Activated CD8-positive, alpha-beta memory T cell treated with anti-CD3 and anti-CD28 coated beads for 36 hours (primary cell): ENCODE measurements around the gene KHDC4. TPM values are rescaled to one million over a fixed set of nuclear protein-coding genes. Genes with fewer than 3 reads are reported as not detected.

Experiments used
- CTCF ChIA-PET: fragments of 350-600 bp; sonication (Branson Sonifier 250); formaldehyde crosslinking; loops from one replicate; lab custom pipeline; 2021; ENCODE audit warnings: antibody characterized with exemption; lab: Charles Lee
- POLR2A ChIA-PET: fragments of 350-600 bp; sonication (Branson Sonifier 250); formaldehyde crosslinking; loops from one replicate; lab custom pipeline; 2021; ENCODE audit warnings: antibody characterized with exemption; lab: Charles Lee
- total RNA-seq, 2 experiments: library from RNA; stranded (reverse); gene quantifications; one replicate each; pipeline ENCODE4 v1.2.3, GENCODE V29; 2021

The KHDC4 gene
- total RNA-seq, 2 experiments from 2014 or later, result 66.4 to 67.2 TPM

DNA sequence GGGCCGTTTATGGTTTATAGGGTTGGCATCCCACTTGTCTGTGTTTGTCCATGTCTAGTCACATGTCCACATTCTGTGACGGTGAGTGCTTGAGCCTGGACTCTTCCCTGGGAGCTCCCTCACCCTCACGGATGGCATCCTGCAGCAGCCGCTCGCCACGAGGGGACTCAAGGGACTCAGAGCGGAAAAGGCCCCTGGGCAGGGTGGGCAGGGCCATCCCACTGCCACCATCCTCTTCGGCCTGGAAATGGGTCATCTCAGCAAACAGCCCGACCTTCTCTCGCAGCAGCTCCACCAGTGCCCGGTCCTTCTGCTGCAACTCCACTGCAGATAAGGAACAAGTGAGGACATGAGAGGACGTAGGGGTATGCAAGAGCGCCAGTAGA, 18.3 kb upstream of the KHDC4 start:
- ChIA-PET CTCF (interaction anchor here (1.5 to 2.6 kb wide), 2 partner anchors 14 to 25 kb away, joined by 3 to 11 read pairs; partner anchors contain the start of gene ARHGEF2), POLR2A (no interaction called here)

GRCh38 chr1:155951753-155952504, 17.7 kb upstream of the KHDC4 start:
- POLR2A ChIA-PET, result no interaction called here
- CTCF ChIA-PET, result interaction anchor here (1.2 to 2.6 kb wide), 2 partner anchors 14 to 38 kb away, joined by 4 to 11 read pairs; no protein-coding TSS in a partner anchor

DNA sequence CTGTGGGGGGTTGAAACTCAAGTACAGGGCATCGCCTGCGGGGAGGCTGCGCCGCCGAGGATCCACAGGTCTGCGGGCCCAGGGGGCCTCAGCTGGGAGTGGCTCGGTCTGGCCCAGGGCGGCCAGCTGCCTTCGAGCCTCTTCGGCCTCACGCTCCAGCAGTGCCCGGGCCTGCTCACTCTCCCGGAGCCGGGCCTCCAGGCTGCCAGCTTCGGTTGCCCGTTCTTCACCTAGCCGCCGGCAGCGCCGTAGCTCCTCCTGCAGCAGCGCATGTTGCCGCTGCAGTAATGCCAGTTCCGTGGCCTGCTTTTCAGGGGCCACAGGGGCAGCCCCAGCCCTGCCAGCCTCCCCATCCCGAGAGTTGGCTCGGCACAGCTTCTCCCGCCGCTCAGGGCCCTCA, 16.6 kb upstream of the KHDC4 start:
- ChIA-PET CTCF (interaction anchor here (1.2 to 2.6 kb wide), 2 partner anchors 12 to 39 kb away, joined by 4 to 11 read pairs; no protein-coding TSS in a partner anchor), POLR2A (no interaction called here)

DNA sequence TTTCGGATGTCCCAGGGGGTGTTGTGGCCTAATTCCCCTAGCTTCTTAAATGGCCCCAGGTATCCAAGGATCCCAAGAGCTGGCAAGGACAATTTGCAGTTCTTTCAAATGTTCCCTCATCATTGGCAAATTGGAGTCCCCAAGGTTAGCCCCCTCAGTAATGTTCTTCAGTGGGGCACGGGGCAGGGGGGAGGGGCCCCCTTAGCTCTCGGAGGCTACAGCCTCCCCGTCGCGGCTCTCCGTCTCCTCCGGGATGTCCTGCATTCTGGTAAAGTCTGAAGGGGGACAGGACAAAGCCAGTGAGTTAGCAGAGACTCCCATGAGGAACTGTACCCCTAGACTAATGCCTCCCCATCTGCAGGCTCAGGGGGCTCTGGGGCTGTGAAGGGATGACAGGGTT, 13.5 kb upstream of the KHDC4 start:
- ChIA-PET CTCF (interaction anchor here (0.9 kb wide), 1 partner anchor 10 kb away, joined by 4 read pairs; no protein-coding TSS in a partner anchor), POLR2A (interaction anchor here (0.8 kb wide), 1 partner anchor 31 kb away, joined by 3 read pairs; no protein-coding TSS in a partner anchor)

GRCh38 chr1:155947292-155947691, 13.1 kb upstream of the KHDC4 start:
- CTCF ChIA-PET, result no interaction called here
- POLR2A ChIA-PET, result no interaction called here

GRCh38 chr1:155946633-155947219, 12.5 kb upstream of the KHDC4 start:
- ChIA-PET CTCF (interaction anchor here (1.0 to 2.2 kb wide), 3 partner anchors 9 to 106 kb away, joined by 4 to 12 read pairs (median 5); partner anchors contain the start of gene KHDC4), POLR2A (interaction anchor here (1.2 to 2.7 kb wide), 3 partner anchors 12 to 30 kb away, joined by 3 to 19 read pairs (median 12); partner anchors contain the start of genes ARHGEF2 and KHDC4)

DNA sequence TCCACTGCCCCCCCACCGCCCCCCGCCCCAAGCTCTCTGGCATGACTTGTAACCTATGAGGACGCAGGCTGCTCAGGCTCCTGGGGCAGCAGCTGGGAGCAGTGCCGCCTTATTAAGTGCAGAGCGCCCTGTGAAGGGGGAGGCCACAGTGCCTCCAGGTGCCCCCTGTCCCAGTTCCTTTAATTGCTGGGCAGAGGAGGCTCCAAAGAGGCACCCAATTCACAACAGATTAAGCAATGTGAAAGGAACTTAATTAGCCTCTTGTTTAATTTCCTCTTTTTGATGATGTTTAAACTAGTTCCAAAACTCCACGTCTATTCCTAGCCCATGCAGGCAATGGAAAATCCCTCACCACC, 10.2 kb upstream of the KHDC4 start:
- CTCF ChIA-PET, result interaction anchor here (1.2 to 2.2 kb wide), 4 partner anchors 10 to 45 kb away, joined by 3 to 12 read pairs (median 6); partner anchors contain the start of gene KHDC4

GRCh38 chr1:155942578-155943141, 8.4 kb upstream of the KHDC4 start:
- ChIA-PET CTCF (interaction anchor here (1.5 to 1.7 kb wide), 3 partner anchors 13 to 41 kb away, joined by 3 to 5 read pairs (median 4); partner anchors contain the start of gene ARHGEF2), POLR2A (interaction anchor here (0.7 to 1.6 kb wide), 2 partner anchors 10 to 35 kb away, joined by 4 to 8 read pairs; partner anchors contain the start of gene ARHGEF2)

More for the DNA sequence above, 10.2 kb upstream of the KHDC4 start:
- POLR2A ChIA-PET, result interaction anchor here (2.7 kb wide), 1 partner anchor 33 kb away, joined by 19 read pairs; the partner anchor contains the start of gene ARHGEF2

GRCh38 chr1:155941845-155942531, 7.8 kb upstream of the KHDC4 start:
- POLR2A ChIA-PET, result interaction anchor here (0.5 to 0.6 kb wide), 2 partner anchors 100 to 121 kb away, joined by 4 to 16 read pairs; no protein-coding TSS in a partner anchor
- CTCF ChIA-PET, result interaction anchor here (1.5 to 1.6 kb wide), 2 partner anchors 36 to 41 kb away, joined by 3 to 4 read pairs; partner anchors contain the start of gene ARHGEF2

DNA sequence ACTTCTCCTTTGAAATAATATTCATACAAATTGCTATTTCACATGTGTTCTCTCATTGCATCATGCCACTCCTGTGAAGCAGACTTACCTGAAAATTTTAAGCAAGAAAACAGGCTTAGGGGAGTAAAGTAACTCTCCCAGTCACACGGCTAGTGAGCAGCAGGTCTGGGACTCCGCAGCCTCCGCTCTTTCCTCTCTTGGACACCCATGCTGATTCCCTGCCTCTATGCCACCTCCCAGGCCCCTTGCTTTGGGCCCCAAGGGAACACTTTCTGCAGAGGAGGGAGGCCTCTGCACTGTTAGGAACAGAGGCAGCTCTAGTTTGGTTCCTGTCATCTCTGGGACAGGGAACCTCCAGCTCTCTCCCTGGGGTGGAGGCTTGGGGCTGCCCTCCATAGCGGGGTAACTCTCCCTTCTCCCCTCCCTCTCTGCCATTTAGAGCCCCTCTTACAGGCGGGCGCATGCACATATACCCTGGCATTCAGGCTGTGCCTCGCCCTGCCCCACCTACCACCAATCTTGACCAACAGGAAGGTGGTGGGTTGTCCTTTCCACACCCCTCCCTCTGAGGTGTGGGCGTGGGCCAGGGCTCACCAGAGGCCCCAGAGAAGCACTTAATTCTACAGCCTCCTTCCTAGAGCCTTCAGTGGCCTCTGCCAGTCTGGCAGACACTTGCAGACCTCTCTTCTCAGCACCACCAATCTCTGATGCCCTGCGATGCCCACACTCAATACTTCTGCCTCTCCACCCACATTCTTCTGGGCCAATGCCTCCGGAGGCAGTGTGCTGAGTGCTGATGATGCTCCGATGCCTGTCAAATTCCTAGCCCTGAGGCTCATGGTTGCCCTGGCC, 7.0 kb upstream of the KHDC4 start, which contains the start of gene RXFP4:
Gene RXFP4, plus strand, starts transcription at position 646 of the 852 bp plus-strand sequence. Its CDS starts 72 bp downstream, at position 718.
- ChIA-PET POLR2A (interaction anchor here (0.5 to 1.8 kb wide), 4 partner anchors 37 to 121 kb away, joined by 3 to 22 read pairs (median 10); partner anchors contain the start of gene ARHGEF2), CTCF (interaction anchor here (0.9 to 4.1 kb wide), 4 partner anchors 35 to 125 kb away, joined by 3 to 24 read pairs (median 4); partner anchors contain the start of gene ARHGEF2)

GRCh38 chr1:155940482-155940992, 6.3 kb upstream of the KHDC4 start:
- ChIA-PET CTCF (interaction anchor here (0.7 to 4.1 kb wide), 5 partner anchors 35 to 126 kb away, joined by 3 to 24 read pairs (median 4); partner anchors contain the start of gene ARHGEF2), POLR2A (interaction anchor here (0.7 to 1.8 kb wide), 2 partner anchors 38 to 46 kb away, joined by 3 to 22 read pairs; partner anchors contain the start of gene ARHGEF2)

GRCh38 chr1:155938220-155938627, 4.0 kb upstream of the KHDC4 start:
- CTCF ChIA-PET, result interaction anchor here (0.8 to 4.1 kb wide), 16 partner anchors 8 to 128 kb away, joined by 3 to 48 read pairs (median 5); partner anchors contain the start of gene ARHGEF2
- POLR2A ChIA-PET, result interaction anchor here (1.1 kb wide), 1 partner anchor 39 kb away, joined by 4 read pairs; no protein-coding TSS in a partner anchor

GRCh38 chr1:155934936-155935590, 850 bp upstream of the KHDC4 start:
- CTCF ChIA-PET, result interaction anchor here (0.8 to 3.1 kb wide), 6 partner anchors 9 to 562 kb away, joined by 3 to 21 read pairs (median 9); partner anchors contain the start of gene ARHGEF2
- POLR2A ChIA-PET, result interaction anchor here (0.7 to 2.3 kb wide), 7 partner anchors 11 to 844 kb away, joined by 5 to 15 read pairs (median 12); partner anchors contain the start of gene ARHGEF2

GRCh38 chr1:155933591-155934096, 569 bp downstream of the KHDC4 start:
- POLR2A ChIA-PET, result interaction anchor here (0.6 to 2.3 kb wide), 6 partner anchors 12 to 73 kb away, joined by 3 to 13 read pairs (median 4); partner anchors contain the start of gene ARHGEF2
- CTCF ChIA-PET, result interaction anchor here (1.3 to 3.1 kb wide), 8 partner anchors 10 to 132 kb away, joined by 4 to 21 read pairs (median 6); partner anchors contain the start of gene ARHGEF2

- CTCF ChIA-PET, result interaction anchor here (1.0 to 2.9 kb wide), 5 partner anchors 22 to 121 kb away, joined by 3 to 13 read pairs (median 4); partner anchors contain the start of genes SSR2 and UBQLN4
- POLR2A ChIA-PET, result interaction anchor here (0.5 to 1.3 kb wide), 5 partner anchors 10 to 76 kb away, joined by 3 to 6 read pairs (median 4); no protein-coding TSS in a partner anchor
Measured at GRCh38 chr1:155932487-155932886, 1.7 kb downstream of the KHDC4 start.
